ENCODE measurements around the gene DYNC1I2. TPM values are rescaled to one million over a fixed set of nuclear protein-coding genes. Genes with fewer than 3 reads are reported as not detected.

The DYNC1I2 gene
- total RNA-seq, 1 donor, result 135 TPM

- DNase-seq (ENCODE audit: low read depth), result no peak
- TF ChIP-seq CTCF (IDR thresholded peaks at IDR 0.05; ENCODE audit: insufficient read depth, low read depth, low read length), result no peak
- H3K4me3 ChIP-seq (ENCODE audit: low read depth, low read length), result no peak overlapping the region
Observed at GRCh38 chr2:171728989-171729951, 42.0 kb downstream of the DYNC1I2 start.

- no peak for DNase-seq (ENCODE audit: low read depth)
- no peak for TF ChIP-seq CTCF (IDR thresholded peaks at IDR 0.05; ENCODE audit: insufficient read depth, low read depth, low read length)
Observed at GRCh38 chr2:171729952-171730317, 42.7 kb downstream of the DYNC1I2 start.

GRCh38 chr2:171735991-171736710, 48.9 kb downstream of the DYNC1I2 start:
- DNase-seq (ENCODE audit: low read depth), result no peak
- no peak for TF ChIP-seq CTCF (IDR thresholded peaks at IDR 0.05; ENCODE audit: insufficient read depth, low read depth, low read length)
- no peak overlapping the region for H3K4me3 ChIP-seq (ENCODE audit: low read depth, low read length)

More at GRCh38 chr2:171729952-171730317, 42.7 kb downstream of the DYNC1I2 start:
- no peak overlapping the region for H3K4me3 ChIP-seq (ENCODE audit: low read depth, low read length)

- TF ChIP-seq CTCF (IDR thresholded peaks at IDR 0.05; ENCODE audit: insufficient read depth, low read depth, low read length), result no peak
- DNase-seq (ENCODE audit: low read depth), result no peak
- H3K4me3 ChIP-seq (ENCODE audit: low read depth, low read length), result no peak overlapping the region
Observed at GRCh38 chr2:171741189-171741588, 53.9 kb downstream of the DYNC1I2 start.

- no peak for DNase-seq (ENCODE audit: low read depth)
- no peak overlapping the region for H3K4me3 ChIP-seq (ENCODE audit: low read depth, low read length)
- no peak for TF ChIP-seq CTCF (IDR thresholded peaks at IDR 0.05; ENCODE audit: insufficient read depth, low read depth, low read length)
Observed at GRCh38 chr2:171742760-171743159, 55.5 kb downstream of the DYNC1I2 start.

- H3K4me3 ChIP-seq (ENCODE audit: low read depth, low read length), result no peak overlapping the region
- no peak for TF ChIP-seq CTCF (IDR thresholded peaks at IDR 0.05; ENCODE audit: insufficient read depth, low read depth, low read length)
- DNase-seq (ENCODE audit: low read depth), result no peak
Observed at GRCh38 chr2:171745141-171745540, 57.9 kb downstream of the DYNC1I2 start.

All from fibroblast of villous mesenchyme (primary cell).